Measurements from ENCODE around the gene C4orf46.

The C4orf46 gene

GRCh38 chr4:158649111-158649680 is 22.5 kb downstream of the C4orf46 start:
- DNase-seq, result no peak

GRCh38 chr4:158644760-158645159 is 26.9 kb downstream of the C4orf46 start:
- no peak for DNase-seq

- DNase-seq, result no peak
Measured at GRCh38 chr4:158644356-158644755, 27.3 kb downstream of the C4orf46 start.

GRCh38 chr4:158636619-158637018 is 35.1 kb downstream of the C4orf46 start:
- no peak for DNase-seq

- DNase-seq, result no peak
Measured at GRCh38 chr4:158630893-158631292, 40.8 kb downstream of the C4orf46 start.

GRCh38 chr4:158625544-158625943 is 46.1 kb downstream of the C4orf46 start:
- no peak for DNase-seq

- peak; percentile 21 for DNase-seq
Measured at GRCh38 chr4:158624889-158625478, 46.7 kb downstream of the C4orf46 start.

GRCh38 chr4:158622251-158622650 is 49.4 kb downstream of the C4orf46 start:
- no peak for DNase-seq

- DNase-seq, result no peak
Measured at GRCh38 chr4:158621729-158622128, 50.0 kb downstream of the C4orf46 start.

- no peak for DNase-seq
Measured at GRCh38 chr4:158617956-158618355, 53.7 kb downstream of the C4orf46 start.
